Measurements from ENCODE around the gene ZNF423. TPM values are rescaled to one million over a fixed set of nuclear protein-coding genes. Genes with fewer than 3 reads are reported as not detected.
A peak's percentile ranks its signal among the peaks of the same experiment; 100 is the strongest.
"Not testable (repeated sequence)": the region's sequence is repeated elsewhere in the genome, so short reads cannot be mapped to it uniquely, and the experiment has no call there.

ZNF423 gene
- polyA plus RNA-seq, 3 donors: 24.8 to 33.2 (median 25.8) TPM

- no peak for DNase-seq (ENCODE audit: extremely low read depth in 1 of 11, low read depth in 9 of 11, low spot score in 4 of 11)
Measured at GRCh38 chr16:49575346-49576172, 280.4 kb downstream of the ZNF423 start.

GRCh38 chr16:49574826-49575225 lies 281.1 kb downstream of the ZNF423 start:
- no peak for DNase-seq (ENCODE audit: extremely low read depth in 1 of 11, low read depth in 9 of 11, low spot score in 4 of 11)

DNA sequence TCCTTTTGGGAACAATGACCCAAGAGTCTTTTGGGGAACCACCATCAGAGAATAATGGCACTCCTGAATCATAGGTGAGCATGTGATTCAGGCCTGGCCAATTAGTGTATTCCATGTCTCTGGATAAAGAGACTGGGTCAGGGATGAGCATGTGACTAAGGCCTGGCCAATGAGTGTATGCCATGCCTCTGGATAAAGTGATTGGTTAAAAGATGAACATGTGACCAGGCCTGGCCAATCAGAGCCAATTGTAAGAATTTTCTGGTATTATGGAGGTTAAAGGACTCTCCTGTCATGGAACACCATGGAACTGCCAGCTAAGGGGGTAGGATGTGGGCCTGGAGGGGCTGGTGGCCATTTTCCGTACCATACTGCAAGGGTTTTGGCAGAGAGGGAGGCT lies 288.0 kb downstream of the ZNF423 start:
- no peak for DNase-seq (ENCODE audit: extremely low read depth in 1 of 11, low read depth in 9 of 11, low spot score in 4 of 11)

GRCh38 chr16:49566432-49566831 lies 289.5 kb downstream of the ZNF423 start:
- no peak for DNase-seq (ENCODE audit: extremely low read depth in 1 of 11, low read depth in 9 of 11, low spot score in 4 of 11)

DNA sequence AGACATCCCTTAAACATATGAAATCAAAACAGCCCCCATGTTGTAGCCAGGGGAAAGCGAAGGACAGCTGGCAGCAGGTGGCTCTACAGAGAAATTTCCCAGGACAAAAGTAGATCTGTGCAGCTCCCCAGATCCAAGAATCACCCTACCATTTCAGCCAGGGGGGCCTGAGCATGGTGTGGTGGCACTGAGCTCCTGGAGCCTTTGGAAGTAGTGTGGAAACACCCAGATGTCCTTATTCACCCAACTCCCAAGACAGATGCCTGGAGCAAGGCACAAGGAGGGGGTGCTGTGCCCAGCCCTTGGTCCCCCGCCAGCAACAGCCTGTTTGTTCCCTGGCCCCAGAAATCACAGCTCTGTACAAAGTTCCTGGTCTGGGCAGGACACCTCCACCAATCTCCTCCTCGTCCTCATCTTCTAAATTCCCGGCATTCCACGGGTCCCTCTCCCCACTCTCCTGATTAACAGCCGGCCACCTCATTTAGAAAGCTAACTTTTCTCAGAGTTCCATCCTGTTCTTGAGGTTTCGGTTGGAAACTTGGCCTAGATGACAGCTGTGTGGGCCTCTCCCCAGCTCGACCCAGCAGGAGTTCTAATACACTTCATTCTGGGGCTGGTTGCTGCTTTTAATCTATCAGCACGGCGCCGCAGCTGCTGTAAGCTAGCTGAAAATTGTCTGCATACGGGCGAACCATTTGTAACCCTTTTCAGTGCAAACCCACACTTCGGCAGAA lies 291.2 kb downstream of the ZNF423 start:
- DNase-seq (ENCODE audit: extremely low read depth in 1 of 11, low read depth in 9 of 11, low spot score in 4 of 11): no peak

DNA sequence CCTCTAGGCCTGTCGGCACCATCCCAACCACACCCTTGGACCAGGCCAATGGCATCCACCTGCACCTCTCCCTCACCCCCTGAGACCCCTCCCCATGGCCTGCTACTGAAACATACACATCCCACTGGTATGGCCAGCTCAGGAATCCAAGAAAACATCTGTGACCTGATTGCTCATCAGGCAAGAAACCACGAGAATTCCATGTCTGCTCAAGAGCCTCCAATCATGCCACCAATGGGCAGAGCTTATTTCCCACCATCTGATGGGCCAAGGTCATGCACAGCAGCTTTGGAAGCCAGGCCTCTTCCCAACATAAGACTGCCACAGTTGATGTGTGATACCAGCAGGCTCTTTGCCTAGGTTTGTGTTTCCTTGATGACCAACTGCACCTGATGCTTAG lies 292.2 kb downstream of the ZNF423 start:
- no peak for DNase-seq (ENCODE audit: extremely low read depth in 1 of 11, low read depth in 9 of 11, low spot score in 4 of 11)

- DNase-seq (ENCODE audit: extremely low read depth in 1 of 11, low read depth in 9 of 11, low spot score in 4 of 11): not testable (repeated sequence)
Measured at GRCh38 chr16:49562894-49563293, 293.0 kb downstream of the ZNF423 start.

- DNase-seq (ENCODE audit: extremely low read depth in 1 of 11, low read depth in 9 of 11, low spot score in 4 of 11): no peak
Measured at GRCh38 chr16:49562228-49562627, 293.7 kb downstream of the ZNF423 start.

- no peak for DNase-seq (ENCODE audit: extremely low read depth in 1 of 11, low read depth in 9 of 11, low spot score in 4 of 11)
Measured at GRCh38 chr16:49560004-49560830, 295.7 kb downstream of the ZNF423 start.

GRCh38 chr16:49559242-49559641 lies 296.7 kb downstream of the ZNF423 start:
- no peak for DNase-seq (ENCODE audit: extremely low read depth in 1 of 11, low read depth in 9 of 11, low spot score in 4 of 11)

DNA sequence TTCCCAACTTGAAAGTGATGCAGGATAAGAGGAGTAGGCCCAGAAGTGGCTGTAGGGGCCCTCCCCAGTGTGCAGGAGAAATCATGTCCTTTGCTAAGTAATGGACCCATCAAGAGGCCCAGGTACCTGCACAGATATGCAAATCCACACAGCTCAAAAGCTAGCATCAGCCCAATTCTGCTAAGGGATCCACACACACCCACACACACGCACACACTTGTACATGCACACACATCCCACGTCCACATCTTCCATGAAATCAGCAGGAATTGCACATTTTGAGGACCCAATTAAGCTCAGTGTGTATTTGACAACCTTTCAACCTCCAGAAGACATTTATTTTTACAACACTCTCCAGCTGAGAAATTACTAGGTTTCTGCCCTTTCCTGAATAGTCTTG lies 297.5 kb downstream of the ZNF423 start:
- DNase-seq (ENCODE audit: extremely low read depth in 1 of 11, low read depth in 9 of 11, low spot score in 4 of 11): no peak

DNA sequence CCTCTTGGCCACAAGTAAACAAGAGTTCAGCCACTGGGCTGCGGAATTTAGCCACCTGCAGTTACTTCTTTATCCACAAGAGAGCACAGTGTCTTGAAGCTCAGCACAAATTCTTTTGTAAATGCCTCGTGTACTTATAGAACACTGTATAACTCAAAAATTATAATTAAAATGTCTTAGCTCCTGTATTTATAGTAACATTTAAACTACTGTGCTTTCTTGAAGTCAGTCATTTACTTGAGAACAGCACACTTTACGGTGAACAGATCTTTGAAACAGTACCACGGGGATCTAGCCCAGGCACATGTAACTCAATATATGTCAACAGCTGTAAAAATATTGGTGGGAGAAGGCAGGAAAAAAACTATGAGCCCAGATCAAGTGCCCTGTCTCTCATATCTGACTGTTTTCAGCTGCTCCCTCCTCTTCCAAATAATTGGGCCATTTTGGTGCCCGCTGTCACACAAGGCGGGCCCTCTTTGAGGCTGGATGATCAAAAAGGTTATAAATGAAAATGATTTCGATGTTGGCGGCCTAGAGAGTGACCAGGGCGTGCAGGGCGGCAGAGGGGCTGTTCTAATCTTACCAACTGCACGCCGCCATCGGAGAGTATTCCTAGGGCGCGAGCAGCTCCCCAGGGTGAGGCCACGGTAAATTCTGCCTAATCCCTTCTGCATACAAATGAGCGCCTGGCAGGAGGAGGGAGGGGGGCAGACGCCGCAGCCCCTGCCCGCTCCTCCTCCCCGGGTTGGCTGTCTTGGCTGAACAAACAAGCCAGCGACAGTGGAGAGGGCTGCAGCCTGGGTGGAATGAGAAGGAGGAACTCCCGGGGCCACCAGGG lies 299.1 kb downstream of the ZNF423 start:
- peak; percentile 39 to 74 (median 56) for DNase-seq (ENCODE audit: extremely low read depth in 1 of 11, low read depth in 9 of 11, low spot score in 4 of 11)

GRCh38 chr16:49556249-49556605 lies 299.7 kb downstream of the ZNF423 start:
- no peak for DNase-seq (ENCODE audit: extremely low read depth in 1 of 11, low read depth in 9 of 11, low spot score in 4 of 11)

DNA sequence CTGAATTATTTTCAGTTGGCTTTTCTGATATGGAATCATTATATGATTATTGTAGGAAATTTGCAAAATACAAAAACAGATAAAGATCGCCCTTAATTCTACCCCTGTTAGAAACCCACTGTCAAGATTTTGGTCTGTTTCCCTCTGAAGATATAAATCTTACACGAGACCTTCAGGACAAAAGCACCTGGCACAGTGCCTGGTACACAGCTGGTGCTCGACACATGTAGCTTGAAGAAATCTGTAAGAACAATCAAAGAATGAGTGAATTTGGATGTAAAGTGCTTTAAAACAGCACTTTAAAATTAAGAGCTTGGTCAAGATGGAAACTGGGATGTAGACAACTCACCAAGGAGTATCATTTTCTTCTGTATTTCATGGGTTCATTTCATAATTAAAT lies 301.2 kb downstream of the ZNF423 start:
- no peak for DNase-seq (ENCODE audit: extremely low read depth in 1 of 11, low read depth in 9 of 11, low spot score in 4 of 11)

GRCh38 chr16:49552313-49552928 lies 303.5 kb downstream of the ZNF423 start:
- DNase-seq (ENCODE audit: extremely low read depth in 1 of 11, low read depth in 9 of 11, low spot score in 4 of 11): no peak

DNA sequence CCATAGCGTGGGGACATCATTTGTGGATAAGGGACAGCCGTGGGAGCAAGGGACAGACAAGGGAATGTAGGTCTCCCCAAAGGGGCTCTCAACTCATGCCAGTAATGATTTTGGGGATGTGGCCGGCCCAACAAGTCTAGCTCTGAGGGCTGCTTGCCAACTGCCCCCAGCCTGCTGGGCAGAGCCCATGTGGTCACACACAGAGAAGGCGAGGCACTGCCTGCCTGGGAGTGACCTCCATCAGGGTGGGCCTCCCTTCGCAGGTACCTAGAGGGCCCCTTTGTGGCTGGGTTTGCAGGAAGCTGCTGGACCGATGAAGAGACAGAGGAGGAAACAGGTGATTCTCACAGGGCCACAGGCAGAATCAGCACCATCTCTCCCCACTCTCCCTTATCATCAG lies 305.2 kb downstream of the ZNF423 start:
- DNase-seq (ENCODE audit: extremely low read depth in 1 of 11, low read depth in 9 of 11, low spot score in 4 of 11): no peak

- no peak for DNase-seq (ENCODE audit: extremely low read depth in 1 of 11, low read depth in 9 of 11, low spot score in 4 of 11)
Measured at GRCh38 chr16:49550140-49550539, 305.8 kb downstream of the ZNF423 start.

DNA sequence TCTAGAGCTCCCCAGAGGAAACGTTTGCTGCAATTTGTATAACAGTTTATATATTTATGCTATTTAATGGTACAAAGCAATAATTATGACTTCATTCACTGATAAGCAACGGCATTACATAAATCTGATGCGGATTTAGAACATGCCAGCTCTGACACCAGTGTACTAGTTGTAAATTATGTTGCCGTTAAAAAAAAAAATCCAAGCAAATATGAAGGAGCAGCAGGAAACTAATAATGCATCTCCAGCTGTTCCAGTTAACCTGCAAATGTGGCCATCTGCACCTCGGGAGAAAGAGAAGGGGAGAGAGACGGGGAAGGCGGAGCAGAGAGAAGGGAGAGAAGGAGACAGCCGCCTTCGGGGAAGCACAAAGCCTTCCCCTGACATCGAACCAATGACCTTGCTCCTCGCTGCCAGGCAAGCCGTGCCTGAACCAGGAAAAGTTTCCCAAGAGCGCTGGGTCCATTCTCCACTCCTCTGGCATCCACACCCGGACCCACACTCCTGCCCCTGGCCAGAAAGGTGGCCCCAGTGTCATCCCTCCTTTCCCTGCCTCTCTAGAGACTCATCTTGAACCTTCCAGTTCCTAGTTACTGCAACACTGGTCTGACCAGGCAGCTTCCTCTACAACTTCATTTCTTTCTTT lies 307.5 kb downstream of the ZNF423 start:
- no peak for DNase-seq (ENCODE audit: extremely low read depth in 1 of 11, low read depth in 9 of 11, low spot score in 4 of 11)
